Gastroesophageal sphincter (tissue), 3 donors: ENCODE results near the gene OR2T11.
"Not testable (repeated sequence)": the region's sequence is repeated elsewhere in the genome, so short reads cannot be mapped to it uniquely, and the experiment has no call there.

Experiments
- EP300 ChIP-seq: sonication (generic); formaldehyde crosslinking; IDR thresholded peaks from one replicate; pipeline ENCODE4 v1.6.1; 2017; ENCODE audit warnings: antibody characterized with exemption, mild to moderate bottlenecking
- POLR2AphosphoS5 ChIP-seq: sonication (generic); formaldehyde crosslinking; IDR thresholded peaks from one replicate; pipeline ENCODE4 v1.6.1; 2017; ENCODE audit warnings: antibody characterized with exemption
- TF ChIP-seq, protein P1 (sequence below), 4 experiments: fragments of 200-600 bp in 2 of 4; fragments of 450-650 bp in 2 of 4; sonication (generic) in 1 of 4; IDR thresholded peaks; one replicate each; pipeline ENCODE4 v1.5.1; 2017 to 2019; ENCODE audit warnings: antibody characterized with exemption in 4 of 4, mild to moderate bottlenecking in 2 of 4, moderate library complexity in 2 of 4

DNA sequence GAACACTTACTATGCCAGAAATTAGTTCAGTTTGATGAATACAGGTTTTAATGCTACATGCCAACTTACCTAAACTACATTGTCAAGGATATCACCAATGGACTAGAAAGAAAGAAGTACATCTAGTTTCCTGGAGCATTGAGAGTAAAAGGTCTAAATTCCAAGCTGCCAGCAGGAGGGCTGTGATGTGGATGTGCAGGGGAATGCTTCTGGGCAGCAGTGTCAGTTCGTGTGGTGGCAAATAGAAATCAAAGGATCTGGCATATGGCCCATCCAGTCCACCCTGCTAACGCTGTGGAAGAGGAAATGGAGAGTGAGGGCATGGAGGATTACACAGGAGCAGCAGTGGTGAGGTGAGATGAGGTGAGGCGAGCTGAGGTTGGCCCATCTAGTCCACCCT lies 10.3 kb upstream of the OR2T11 start, which contains the start of gene OR2T35:
- TF ChIP-seq, protein P1, sequence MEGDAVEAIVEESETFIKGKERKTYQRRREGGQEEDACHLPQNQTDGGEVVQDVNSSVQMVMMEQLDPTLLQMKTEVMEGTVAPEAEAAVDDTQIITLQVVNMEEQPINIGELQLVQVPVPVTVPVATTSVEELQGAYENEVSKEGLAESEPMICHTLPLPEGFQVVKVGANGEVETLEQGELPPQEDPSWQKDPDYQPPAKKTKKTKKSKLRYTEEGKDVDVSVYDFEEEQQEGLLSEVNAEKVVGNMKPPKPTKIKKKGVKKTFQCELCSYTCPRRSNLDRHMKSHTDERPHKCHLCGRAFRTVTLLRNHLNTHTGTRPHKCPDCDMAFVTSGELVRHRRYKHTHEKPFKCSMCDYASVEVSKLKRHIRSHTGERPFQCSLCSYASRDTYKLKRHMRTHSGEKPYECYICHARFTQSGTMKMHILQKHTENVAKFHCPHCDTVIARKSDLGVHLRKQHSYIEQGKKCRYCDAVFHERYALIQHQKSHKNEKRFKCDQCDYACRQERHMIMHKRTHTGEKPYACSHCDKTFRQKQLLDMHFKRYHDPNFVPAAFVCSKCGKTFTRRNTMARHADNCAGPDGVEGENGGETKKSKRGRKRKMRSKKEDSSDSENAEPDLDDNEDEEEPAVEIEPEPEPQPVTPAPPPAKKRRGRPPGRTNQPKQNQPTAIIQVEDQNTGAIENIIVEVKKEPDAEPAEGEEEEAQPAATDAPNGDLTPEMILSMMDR (IDR thresholded peaks at IDR 0.05), result not testable (repeated sequence)
- not testable (repeated sequence) for TF ChIP-seq POLR2AphosphoS5, EP300
